B cell (primary cell): ENCODE measurements around the gene CEP128.

Experiments
- EZH2 ChIP-seq: IDR thresholded peaks from 2 replicates; pipeline ENCODE4 v1.6.1; 2012; ENCODE audit warnings: borderline replicate concordance, low read depth, mild to moderate bottlenecking, moderate library complexity, low read length; ENCODE audit not compliant: insufficient read depth, poor library complexity, severe bottlenecking
- TF ChIP-seq, protein P1 (sequence below): fragments of 200-600 bp; IDR thresholded peaks from one replicate; pipeline ENCODE4 v1.8.0; 2022; ENCODE audit warnings: antibody characterized with exemption, mild to moderate bottlenecking

DNA sequence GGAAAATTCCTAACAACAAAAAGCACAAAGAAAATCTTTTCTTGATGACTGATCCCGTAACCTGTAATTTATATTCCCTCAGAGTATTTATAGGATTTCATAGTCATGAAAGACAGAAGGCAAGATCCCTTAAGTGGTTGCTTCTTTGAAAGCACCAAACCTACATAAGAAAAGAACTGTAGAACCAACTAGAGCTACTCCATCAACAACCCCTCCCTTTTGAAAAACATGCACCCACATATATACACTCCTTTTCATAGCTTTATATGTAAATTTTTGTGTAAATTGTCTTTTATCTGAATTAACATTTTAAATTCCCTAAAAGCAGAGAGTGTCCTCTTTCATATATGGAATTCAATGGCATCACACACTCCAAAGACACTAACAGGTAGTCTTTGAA, 215.3 kb downstream of the CEP128 start:
- TF ChIP-seq, protein P1, sequence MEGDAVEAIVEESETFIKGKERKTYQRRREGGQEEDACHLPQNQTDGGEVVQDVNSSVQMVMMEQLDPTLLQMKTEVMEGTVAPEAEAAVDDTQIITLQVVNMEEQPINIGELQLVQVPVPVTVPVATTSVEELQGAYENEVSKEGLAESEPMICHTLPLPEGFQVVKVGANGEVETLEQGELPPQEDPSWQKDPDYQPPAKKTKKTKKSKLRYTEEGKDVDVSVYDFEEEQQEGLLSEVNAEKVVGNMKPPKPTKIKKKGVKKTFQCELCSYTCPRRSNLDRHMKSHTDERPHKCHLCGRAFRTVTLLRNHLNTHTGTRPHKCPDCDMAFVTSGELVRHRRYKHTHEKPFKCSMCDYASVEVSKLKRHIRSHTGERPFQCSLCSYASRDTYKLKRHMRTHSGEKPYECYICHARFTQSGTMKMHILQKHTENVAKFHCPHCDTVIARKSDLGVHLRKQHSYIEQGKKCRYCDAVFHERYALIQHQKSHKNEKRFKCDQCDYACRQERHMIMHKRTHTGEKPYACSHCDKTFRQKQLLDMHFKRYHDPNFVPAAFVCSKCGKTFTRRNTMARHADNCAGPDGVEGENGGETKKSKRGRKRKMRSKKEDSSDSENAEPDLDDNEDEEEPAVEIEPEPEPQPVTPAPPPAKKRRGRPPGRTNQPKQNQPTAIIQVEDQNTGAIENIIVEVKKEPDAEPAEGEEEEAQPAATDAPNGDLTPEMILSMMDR, result no peak
- TF ChIP-seq EZH2, result no peak
